Ovary (tissue), 9 donors: Measurements from ENCODE around the gene SLC2A13. TPM values are rescaled to one million over a fixed set of nuclear protein-coding genes. Genes with fewer than 3 reads are reported as not detected.
"Not testable (repeated sequence)": the region's sequence is repeated elsewhere in the genome, so short reads cannot be mapped to it uniquely, and the experiment has no call there.

Experiments used
- DNase-seq, 5 donors: peaks; one replicate each; pipeline ENCODE4 v3.0.0-alpha.2; 2019 to 2020
- H3K27ac ChIP-seq, 2 donors: fragments of 200-600 bp; one replicate each; pipeline versions ENCODE4 v1.5.1 to v1.8.0; 2019 to 2022
- H3K27me3 ChIP-seq: fragments of 200-600 bp; one replicate; pipeline ENCODE4 v1.8.0; 2022
- H3K36me3 ChIP-seq: fragments of 200-600 bp; sonication (generic); one replicate; pipeline ENCODE4 v1.5.1; 2019
- H3K4me1 ChIP-seq: one replicate; pipeline ENCODE4 v1.8.1; 2013; ENCODE audit warnings: mild to moderate bottlenecking, moderate library complexity; ENCODE audit not compliant: insufficient read depth
- H3K4me3 ChIP-seq: fragments of 200-600 bp; sonication (generic); one replicate; pipeline ENCODE4 v1.5.1; 2017
- H3K9me3 ChIP-seq, 2 donors: fragments of 200-600 bp in 1 of 2; sonication (generic) in 1 of 2; one replicate each; pipeline versions ENCODE4 v1.5.1 to v1.8.1; 2013 to 2019; ENCODE audit warnings: mild to moderate bottlenecking in 1 of 2, moderate library complexity in 1 of 2
- EP300 ChIP-seq: sonication (generic); formaldehyde crosslinking; IDR thresholded peaks from one replicate; pipeline ENCODE4 v1.6.1; 2017; ENCODE audit warnings: antibody characterized with exemption
- POLR2A ChIP-seq: fragments of 450-650 bp; IDR thresholded peaks from one replicate; pipeline ENCODE4 v1.6.1; 2017; ENCODE audit warnings: antibody characterized with exemption, mild to moderate bottlenecking, moderate library complexity
- WGBS, 3 donors: extraction: QIAGEN DNeasy Blood & Tissue Kit in 1 of 3; methylation state at CpG; one replicate each; pipeline versions ENCODE4 v1.1.5 to v1.1.7; 2013 to 2017; 5-methylcytosine and 5-hydroxymethylcytosine counted together
- intact Hi-C, 4 donors: fragments of 100-400 bp; cut with DNase I; formaldehyde crosslinking; loops; one replicate each; pipeline versions ENCODE4 v1.11.0 to v1.15.1; 2022 to 2023
- polyA plus RNA-seq, 2 donors: library from polyadenylated mRNA; stranded (reverse); fragments of 200-250 nt in 1 of 2; fragments of 350-450 nt in 1 of 2; fragmentation: Illumina TruSeq in 1 of 2; extraction: RNeasy Lipid Tissue Mini Kit (QIAGEN cat#74804) in 1 of 2; gene quantifications; one replicate each; pipeline ENCODE4 v1.2.3, GENCODE V29; 2013 to 2014
- total RNA-seq, 7 donors: library from RNA; depleted of rRNA in 2 of 7; stranded (reverse); fragments of >200 nt in 2 of 7; fragmentation: NEBNext Ultra II Directional in 3 of 7; extraction: Animal tissue kit (Norgen Biotek cat#: 25700) in 3 of 7; gene quantifications; one replicate each; pipeline versions ENCODE4 v1.1.0 to v1.2.4, GENCODE V29; 2016 to 2023
- TF ChIP-seq, protein P1 (sequence below), 3 donors: fragments of 450-650 bp in 2 of 3; fragments of 200-600 bp in 1 of 3; IDR thresholded peaks; one replicate each; pipeline versions ENCODE4 v1.5.1 to v1.8.0; 2016 to 2022; ENCODE audit warnings: antibody characterized with exemption in 3 of 3, mild to moderate bottlenecking in 1 of 3
- donor health status: DM: no; HTN: no; CAD: no; lungs with moderate emphysema.
- donor health status: DM: no; HTN: no; CAD: no.
- donor health status: Bipolar disorder and iron deficiency.
- donor health status: DM: yes; HTN: yes; CAD: no.
- donor health status: DM: no; HTN: no; CAD: no.
- donor health status: DM: yes; HTN: yes; CAD: no.

Gene SLC2A13
- total and polyA plus RNA-seq, 9 donors = 2.3 to 24.3 (median 7.9) TPM

DNA sequence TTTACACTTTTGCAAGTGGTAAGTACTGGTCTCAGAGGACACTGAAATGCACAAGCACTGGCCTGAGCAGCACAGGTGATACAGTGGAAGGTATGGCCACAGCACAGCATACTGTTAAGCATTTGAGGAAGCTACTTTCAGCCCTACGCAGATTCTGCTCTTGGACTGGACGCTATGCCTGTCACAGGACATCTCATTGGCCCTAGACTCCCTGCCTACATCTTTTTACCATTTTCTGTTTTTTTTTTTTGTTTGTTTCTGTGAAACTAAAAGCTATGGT lies 342.1 kb downstream of the SLC2A13 start:
- no peaks in the 10 kb centered on the region for H3K4me1 ChIP-seq
- no peaks in the 10 kb centered on the region for H3K36me3 ChIP-seq
- H3K9me3 ChIP-seq = no peaks in the 10 kb centered on the region
- no peak overlapping the region for H3K27ac ChIP-seq
- intact Hi-C loops = loop anchor here in 2 of 4 donors (5.0 to 10.0 kb wide), 2 partner anchors 341 to 343 kb away; partner anchors contain the start of gene SLC2A13 (in 2 of the 2)
- no peaks in the 10 kb centered on the region for H3K27me3 ChIP-seq
- no peak overlapping the region for H3K4me3 ChIP-seq
- DNase-seq = no peak
- TF ChIP-seq EP300 = no peak
- TF ChIP-seq, protein P1, sequence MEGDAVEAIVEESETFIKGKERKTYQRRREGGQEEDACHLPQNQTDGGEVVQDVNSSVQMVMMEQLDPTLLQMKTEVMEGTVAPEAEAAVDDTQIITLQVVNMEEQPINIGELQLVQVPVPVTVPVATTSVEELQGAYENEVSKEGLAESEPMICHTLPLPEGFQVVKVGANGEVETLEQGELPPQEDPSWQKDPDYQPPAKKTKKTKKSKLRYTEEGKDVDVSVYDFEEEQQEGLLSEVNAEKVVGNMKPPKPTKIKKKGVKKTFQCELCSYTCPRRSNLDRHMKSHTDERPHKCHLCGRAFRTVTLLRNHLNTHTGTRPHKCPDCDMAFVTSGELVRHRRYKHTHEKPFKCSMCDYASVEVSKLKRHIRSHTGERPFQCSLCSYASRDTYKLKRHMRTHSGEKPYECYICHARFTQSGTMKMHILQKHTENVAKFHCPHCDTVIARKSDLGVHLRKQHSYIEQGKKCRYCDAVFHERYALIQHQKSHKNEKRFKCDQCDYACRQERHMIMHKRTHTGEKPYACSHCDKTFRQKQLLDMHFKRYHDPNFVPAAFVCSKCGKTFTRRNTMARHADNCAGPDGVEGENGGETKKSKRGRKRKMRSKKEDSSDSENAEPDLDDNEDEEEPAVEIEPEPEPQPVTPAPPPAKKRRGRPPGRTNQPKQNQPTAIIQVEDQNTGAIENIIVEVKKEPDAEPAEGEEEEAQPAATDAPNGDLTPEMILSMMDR (IDR thresholded peaks at IDR 0.05) = no peak
- TF ChIP-seq POLR2A = no peak
- 98 to 100% (median 99%) methylated on average over 2 of the region's 2 CpGs for WGBS, 3 donors

DNA sequence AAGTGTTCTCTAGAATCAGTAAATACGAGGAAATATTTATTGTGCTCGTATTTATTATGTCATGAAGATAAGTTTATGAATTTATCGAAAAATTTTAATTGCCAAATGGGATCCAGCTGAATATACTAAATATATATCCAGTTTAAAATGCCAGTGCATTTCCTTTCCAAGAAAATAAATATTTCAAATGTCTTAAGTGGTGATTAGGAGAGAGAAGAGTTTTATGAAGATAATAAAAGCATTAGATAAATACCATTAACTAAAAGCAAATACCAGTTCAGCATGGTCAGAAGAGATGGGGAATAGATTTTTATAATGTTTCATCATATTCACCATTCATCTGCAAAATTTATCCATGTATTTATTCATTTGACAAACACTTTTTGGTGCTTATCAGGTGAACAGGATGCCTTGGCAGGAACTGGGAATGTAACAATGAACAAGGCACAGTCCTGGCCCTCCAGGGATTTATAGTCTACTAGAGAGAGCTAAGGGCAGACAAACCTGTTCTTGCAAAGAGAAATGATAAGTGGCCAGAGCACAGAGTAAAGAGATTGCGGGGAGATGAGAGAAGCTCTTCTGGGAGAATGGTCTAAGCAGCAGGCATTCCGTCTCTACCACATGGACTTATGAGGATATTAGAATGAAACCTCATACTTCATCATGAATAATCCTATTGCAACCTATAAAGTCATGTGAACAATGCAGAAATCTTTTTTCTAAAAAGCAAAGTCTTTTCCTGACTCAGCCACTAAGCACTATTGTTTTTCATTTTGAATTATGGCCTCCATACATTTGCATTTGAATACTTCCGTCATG lies 342.6 kb downstream of the SLC2A13 start:
- Histone ChIP-seq H3K27ac (no peak overlapping the region), H3K4me3 (no peak overlapping the region), H3K9me3 (no peaks in the 10 kb centered on the region), H3K36me3 (no peaks in the 10 kb centered on the region), H3K27me3 (no peaks in the 10 kb centered on the region), H3K4me1 (no peaks in the 10 kb centered on the region)
- TF ChIP-seq, protein P1 (IDR thresholded peaks at IDR 0.05) = no peak
- TF ChIP-seq POLR2A (no peak), EP300 (no peak)
- DNase-seq = no peak
- intact Hi-C loops = loop anchor here in 2 of 4 donors (5.0 to 10.0 kb wide), 2 partner anchors 342 to 344 kb away; partner anchors contain the start of gene SLC2A13 (in 2 of the 2)
- 77 to 84% (median 82%) methylated on average over 6 of the region's 6 CpGs for WGBS, 3 donors

GRCh38 chr12:39755478-39755877 lies 350.4 kb downstream of the SLC2A13 start:
- H3K4me3 ChIP-seq = no peak overlapping the region
- H3K4me1 ChIP-seq = no peaks in the 10 kb centered on the region
- 89 to 90% (median 90%) methylated on average over 2 of the region's 2 CpGs for WGBS, 3 donors
- H3K36me3 ChIP-seq = no peaks in the 10 kb centered on the region
- no peaks in the 10 kb centered on the region for H3K9me3 ChIP-seq
- no peak overlapping the region for H3K27ac ChIP-seq
- H3K27me3 ChIP-seq = no peaks in the 10 kb centered on the region
- TF ChIP-seq POLR2A = no peak
- TF ChIP-seq, protein P1 (IDR thresholded peaks at IDR 0.05) = no peak
- TF ChIP-seq EP300 = no peak
- intact Hi-C loops = no loop called here
- DNase-seq = no peak

DNA sequence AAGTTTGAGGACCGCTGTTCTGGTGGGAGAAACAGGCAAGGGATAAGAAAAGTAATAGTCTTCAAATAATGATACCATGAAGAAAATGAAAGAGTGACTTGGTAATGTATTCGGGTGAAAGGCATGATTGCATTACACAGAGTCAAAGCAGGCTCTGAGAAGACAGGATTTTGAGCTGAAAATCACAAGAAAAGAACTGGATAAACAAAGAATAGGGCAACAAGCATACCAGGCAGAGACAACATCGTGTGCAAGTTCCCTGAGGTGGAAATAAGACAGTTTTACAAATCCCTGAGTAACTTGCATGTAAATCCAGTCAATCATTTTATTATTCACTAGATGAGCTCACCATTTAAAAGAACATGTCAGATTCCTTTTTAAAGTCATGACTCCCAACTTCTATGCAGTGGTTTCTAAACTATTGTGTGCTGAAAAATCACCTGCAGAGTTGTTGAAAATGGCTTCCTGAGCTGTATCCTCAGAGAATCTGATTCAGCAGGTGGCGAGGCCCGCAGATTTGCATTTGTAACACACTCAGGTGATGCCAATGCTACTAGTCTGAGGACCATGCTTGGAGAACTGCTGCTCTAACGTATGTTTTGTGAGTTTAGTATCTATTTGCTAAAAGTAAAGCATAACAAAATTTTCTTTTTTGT lies 353.3 kb downstream of the SLC2A13 start:
- no peaks in the 10 kb centered on the region for H3K36me3 ChIP-seq
- no peaks in the 10 kb centered on the region for H3K4me1 ChIP-seq
- DNase-seq = no peak
- no peaks in the 10 kb centered on the region for H3K9me3 ChIP-seq
- H3K4me3 ChIP-seq = no peak overlapping the region
- no peak overlapping the region for H3K27ac ChIP-seq
- intact Hi-C loops = no loop called here
- H3K27me3 ChIP-seq = no peaks in the 10 kb centered on the region
- TF ChIP-seq POLR2A (no peak), EP300 (no peak)
- TF ChIP-seq, protein P1 (IDR thresholded peaks at IDR 0.05) = no peak
- WGBS, 3 donors = 78 to 84% (median 84%) methylated on average over 6 of the region's 6 CpGs

GRCh38 chr12:39746151-39746550 lies 359.7 kb downstream of the SLC2A13 start:
- 83 to 85% (median 85%) methylated on average over 6 of the region's 6 CpGs for WGBS, 3 donors
- intact Hi-C loops = not testable (repeated sequence)

More at GRCh38 chr12:39746151-39746550, 359.7 kb downstream of the SLC2A13 start:
- not testable (repeated sequence) for H3K4me1 ChIP-seq, H3K4me3 ChIP-seq, H3K27me3 ChIP-seq, DNase-seq, H3K9me3 ChIP-seq, H3K36me3 ChIP-seq, H3K27ac ChIP-seq
